ENCODE results near the gene WRNIP1. TPM values are rescaled to one million over a fixed set of nuclear protein-coding genes. Genes with fewer than 3 reads are reported as not detected.

The WRNIP1 gene
- total and polyA plus RNA-seq, 2 of the 13 experiments (the other 11 are each of a cell fraction or from before 2014, with no cell fraction given): 77.7 to 90.3 TPM

GRCh38 chr6:2751871-2752270 lies 13.3 kb upstream of the WRNIP1 start:
- no peaks in the 10 kb centered on the region for H4K20me1 ChIP-seq (ENCODE audit: insufficient read depth, low read length)
- POLR2A ChIA-PET: no interaction called here
- H2AFZ ChIP-seq (ENCODE audit: low read length): no peak overlapping the region
- intact Hi-C loops (cut with micrococcal nuclease; ENCODE audit: unreplicated experiment): no loop called here
- no peak overlapping the region for H3K27ac ChIP-seq (ENCODE audit: extremely low read length, insufficient read depth, low read length)
- BruUV-seq (replicated peaks): no TSS peak
- FAIRE-seq (no peak), DNase-seq (ENCODE audit: low spot score) (no peak), ATAC-seq (no peak)
- TF ChIP-seq ZKSCAN8 (CRISPR knock-in tag; IDR thresholded peaks at IDR 0.05; ENCODE audit: borderline replicate concordance): no peak
- no peak for TF ChIP-seq SIX4 (CRISPR knock-in tag; IDR thresholded peaks at IDR 0.05)
- no peak for TF ChIP-seq ZNF10 (CRISPR knock-in tag; IDR thresholded peaks at IDR 0.05; ENCODE audit: borderline replicate concordance, low read depth)
- TF ChIP-seq PHF20 (CRISPR knock-in tag; IDR thresholded peaks at IDR 0.05): no peak
- no peak for TF ChIP-seq ZNF619 (CRISPR knock-in tag; IDR thresholded peaks at IDR 0.05)
- no peak for TF ChIP-seq HNRNPLL (IDR thresholded peaks at IDR 0.05; ENCODE audit: low read depth, low read length, poor library complexity, severe bottlenecking)
- no peak for TF ChIP-seq ZNF253 (CRISPR knock-in tag; IDR thresholded peaks at IDR 0.05; ENCODE audit: borderline replicate concordance)
- TF ChIP-seq POGZ (CRISPR knock-in tag; IDR thresholded peaks at IDR 0.05): no peak
- no peak for TF ChIP-seq CREBL2 (CRISPR knock-in tag; IDR thresholded peaks at IDR 0.05; ENCODE audit: borderline replicate concordance)
- no peak for TF ChIP-seq SP5 (CRISPR knock-in tag; IDR thresholded peaks at IDR 0.05; ENCODE audit: borderline replicate concordance, low read depth)
- no peak for TF ChIP-seq ZSCAN20 (CRISPR knock-in tag; IDR thresholded peaks at IDR 0.05; ENCODE audit: borderline replicate concordance)
- no peak for TF ChIP-seq CCAR2 (optimal IDR thresholded peaks at IDR 0.05; ENCODE audit: low read depth, low read length)
- TF ChIP-seq PBX3 (CRISPR knock-in tag; IDR thresholded peaks at IDR 0.05; ENCODE audit: borderline replicate concordance): no peak
- no peak for TF ChIP-seq FOSL1 (CRISPR knock-in tag; IDR thresholded peaks at IDR 0.05; ENCODE audit: borderline replicate concordance)
- no peak for TF ChIP-seq MIXL1 (CRISPR knock-in tag; IDR thresholded peaks at IDR 0.05)
- no peak for TF ChIP-seq BRCA1 (CRISPR knock-in tag; IDR thresholded peaks at IDR 0.05)
- TF ChIP-seq CENPBD1 (CRISPR knock-in tag; IDR thresholded peaks at IDR 0.05; ENCODE audit: borderline replicate concordance, low read depth): no peak
- TF ChIP-seq PHF21A (CRISPR knock-in tag; IDR thresholded peaks at IDR 0.05): no peak
- TF ChIP-seq TEF (CRISPR knock-in tag; IDR thresholded peaks at IDR 0.05): no peak
- H3K4me2 ChIP-seq (ENCODE audit: low read depth, low read length): no peak overlapping the region
- H3K9me3 ChIP-seq (ENCODE audit: low read length): no peaks in the 10 kb centered on the region
- H3K4me3 ChIP-seq (replicated peaks in 1 of 3; ENCODE audit: insufficient read depth in 1 of 3, low read depth in 2 of 3, low read length in 3 of 3): no peak overlapping the region
- H3K4me1 ChIP-seq (ENCODE audit: insufficient read depth, low read length): peaks cover 37% of the 10 kb centered on the region
- in situ Hi-C loops (cut with HindIII; ENCODE audit: extremely low pct_ligation_motif_present, low pct_unique_long_range_greater_than_20kb): no loop called here
- 88% methylated on average over 3 of the region's 3 CpGs for whole genome bisulfite sequencing (ENCODE audit: low lambda C conversion rate)
- no peak overlapping the region for H3K9ac ChIP-seq (ENCODE audit: insufficient read depth, low read depth, low read length)
- no peaks in the 10 kb centered on the region for H3K36me3 ChIP-seq (replicated peaks in 1 of 2; ENCODE audit: control insufficient read depth in 1 of 2, insufficient read depth in 2 of 2, low read length in 2 of 2)
- H3K27me3 ChIP-seq (ENCODE audit: control insufficient read depth in 1 of 2, insufficient read depth in 2 of 2, low read length in 2 of 2): peaks cover 2 to 6% of the 10 kb centered on the region in 2 experiments; a peak in 2 of 5 replicates
- CTCF ChIA-PET (ENCODE audit: low intra/inter-chr PET ratio, low total read pairs): no interaction called here
- H3K79me2 ChIP-seq (ENCODE audit: insufficient read depth, low read length): no peaks in the 10 kb centered on the region

Measured in HepG2 (cell line).